ENCODE measurements around the gene WT1.
"Not testable (repeated sequence)": the region's sequence is repeated elsewhere in the genome, so short reads cannot be mapped to it uniquely, and the experiment has no call there.

WT1 gene

GRCh38 chr11:32385998-32386397 is 49.3 kb downstream of the WT1 start:
- no peak for DNase-seq

GRCh38 chr11:32382339-32383049 is 52.8 kb downstream of the WT1 start:
- no peak for DNase-seq

GRCh38 chr11:32381179-32381578 is 54.2 kb downstream of the WT1 start:
- DNase-seq, result no peak

DNA sequence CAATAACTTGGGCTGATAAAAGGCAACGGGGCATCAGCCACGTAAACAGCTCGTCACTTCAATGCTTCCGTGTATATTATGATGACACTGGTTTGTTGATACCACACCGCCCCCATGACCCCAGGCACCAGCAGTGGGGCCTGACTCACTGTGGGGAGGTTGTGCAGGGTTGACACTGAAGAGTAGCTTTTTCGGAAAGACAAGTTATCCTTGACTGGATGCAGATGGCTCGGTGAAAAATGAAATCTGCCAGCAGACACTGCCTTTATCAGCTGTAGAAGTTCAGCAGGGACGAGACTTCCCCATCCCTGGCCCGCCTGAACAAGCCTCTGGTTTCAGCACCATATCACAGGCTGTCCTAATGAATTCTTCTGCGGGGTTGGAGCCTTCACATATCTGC is 55.6 kb downstream of the WT1 start:
- DNase-seq, result no peak

DNA sequence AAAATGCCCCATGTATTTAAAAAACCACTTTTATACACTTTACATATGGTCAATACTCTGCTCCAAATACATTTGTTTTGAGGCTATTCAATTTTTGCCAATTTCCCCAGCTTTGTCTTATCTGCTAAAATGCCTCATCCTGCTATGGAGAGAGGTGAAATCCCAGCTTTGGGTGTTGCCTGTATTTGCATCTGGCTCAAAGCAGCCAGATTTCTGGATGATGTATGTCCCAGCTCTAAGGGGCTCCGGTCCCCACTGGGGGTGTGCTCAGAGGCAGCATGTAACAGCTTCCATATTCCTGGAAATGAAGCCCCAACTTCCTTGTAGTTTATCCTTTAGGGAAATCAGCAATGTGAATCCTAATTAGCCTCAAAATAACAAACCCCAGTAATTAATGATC is 59.5 kb downstream of the WT1 start:
- no peak for DNase-seq

- no peak for DNase-seq
Observed at GRCh38 chr11:32374261-32374711, 61.1 kb downstream of the WT1 start.

- not testable (repeated sequence) for DNase-seq
Observed at GRCh38 chr11:32369987-32370386, 65.4 kb downstream of the WT1 start.

- DNase-seq, result no peak
Observed at GRCh38 chr11:32366666-32367065, 68.7 kb downstream of the WT1 start.

- DNase-seq, result no peak
Observed at GRCh38 chr11:32365192-32365591, 70.1 kb downstream of the WT1 start.

DNA sequence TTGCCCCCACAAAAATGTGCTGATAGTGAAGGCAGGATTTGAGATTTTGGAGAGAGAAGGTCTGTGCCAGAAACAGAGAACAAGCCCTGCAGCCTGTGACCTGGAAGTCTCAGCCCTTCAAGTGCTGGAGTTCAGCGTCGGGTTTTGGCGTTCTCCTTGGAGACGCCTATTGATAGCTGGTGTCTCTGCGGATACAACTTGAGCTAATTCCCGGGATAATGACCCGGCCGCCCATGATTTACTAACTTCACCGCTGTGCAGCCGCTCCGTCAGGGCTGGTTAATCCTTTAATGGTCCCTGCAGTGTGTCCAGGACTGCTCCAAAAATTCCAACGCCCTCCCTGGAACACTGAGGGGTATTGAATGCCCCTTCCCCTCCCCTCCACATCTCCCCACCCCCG is 76.6 kb downstream of the WT1 start:
- no peak for DNase-seq

DNA sequence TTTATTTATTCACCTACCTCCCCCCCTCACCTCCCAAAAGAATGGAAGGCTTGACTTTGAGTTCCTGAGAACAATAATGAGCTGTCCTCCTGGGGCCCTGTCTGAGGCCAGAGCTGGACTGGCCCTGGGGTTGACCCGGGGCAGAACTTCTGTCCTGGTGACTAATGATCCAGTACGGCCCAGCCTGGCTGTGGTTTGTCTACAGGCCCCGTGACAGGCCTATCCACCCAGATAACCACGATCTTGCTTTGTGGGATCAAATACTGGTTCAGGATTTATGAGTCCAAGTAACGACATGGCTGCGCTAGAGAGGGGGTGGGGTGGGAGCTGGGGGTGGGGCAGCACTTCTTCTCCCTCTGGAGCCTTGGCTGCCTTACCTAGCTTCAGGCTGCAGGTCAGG is 81.5 kb downstream of the WT1 start:
- DNase-seq, result no peak

GRCh38 chr11:32348502-32348901 is 86.8 kb downstream of the WT1 start:
- DNase-seq, result no peak

DNA sequence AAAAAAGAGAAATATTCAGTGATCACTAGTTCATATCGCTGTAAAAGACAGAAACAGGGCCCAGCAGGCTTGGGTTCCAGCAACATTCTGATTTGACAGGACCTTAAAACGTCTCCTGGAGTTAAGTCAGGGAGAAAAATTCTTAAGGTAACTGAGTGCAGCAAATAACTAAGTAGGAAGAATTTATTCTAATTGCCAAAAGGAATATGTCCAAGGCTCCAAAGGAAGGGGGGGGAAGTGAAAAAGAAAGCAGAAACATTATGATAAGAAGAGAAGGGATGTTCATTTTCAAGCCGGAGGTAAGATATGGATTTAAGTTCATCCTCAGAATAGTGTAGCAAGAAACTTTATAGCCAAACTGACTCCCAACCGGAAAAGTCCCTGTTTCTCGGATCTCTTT is 90.4 kb downstream of the WT1 start:
- DNase-seq, result no peak

DNA sequence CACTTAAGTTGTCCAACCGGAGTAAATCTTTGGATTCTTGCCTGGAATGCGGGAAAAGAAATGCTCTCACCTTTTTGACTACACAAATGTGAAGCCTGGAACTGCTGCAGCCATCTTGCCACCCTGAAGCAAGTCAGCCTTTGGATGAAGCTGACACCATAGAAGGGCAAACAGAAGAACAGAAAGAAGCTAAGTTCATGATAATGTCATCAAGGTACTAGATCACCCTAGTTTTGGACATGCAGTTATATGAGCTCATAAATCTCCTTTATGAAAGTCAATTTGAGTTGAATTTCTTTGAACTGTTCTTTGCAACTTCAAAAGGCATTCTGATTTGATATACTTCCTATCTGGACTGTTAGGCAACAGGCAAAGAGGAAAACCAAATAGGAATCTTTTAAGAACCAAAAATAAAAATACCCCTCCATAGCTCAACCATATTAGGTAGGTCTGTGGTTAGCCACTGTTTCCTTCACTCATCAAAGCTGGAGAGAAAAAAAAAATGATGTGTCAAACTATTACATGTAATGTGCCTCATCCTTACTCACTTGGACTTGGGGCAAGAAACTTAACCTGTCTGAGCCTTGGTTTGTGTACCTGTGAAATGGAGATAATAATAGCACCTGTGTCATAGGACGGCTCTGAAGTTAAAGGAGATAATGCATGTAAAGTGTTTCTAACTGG is 91.9 kb downstream of the WT1 start:
- DNase-seq, result no peak

DNA sequence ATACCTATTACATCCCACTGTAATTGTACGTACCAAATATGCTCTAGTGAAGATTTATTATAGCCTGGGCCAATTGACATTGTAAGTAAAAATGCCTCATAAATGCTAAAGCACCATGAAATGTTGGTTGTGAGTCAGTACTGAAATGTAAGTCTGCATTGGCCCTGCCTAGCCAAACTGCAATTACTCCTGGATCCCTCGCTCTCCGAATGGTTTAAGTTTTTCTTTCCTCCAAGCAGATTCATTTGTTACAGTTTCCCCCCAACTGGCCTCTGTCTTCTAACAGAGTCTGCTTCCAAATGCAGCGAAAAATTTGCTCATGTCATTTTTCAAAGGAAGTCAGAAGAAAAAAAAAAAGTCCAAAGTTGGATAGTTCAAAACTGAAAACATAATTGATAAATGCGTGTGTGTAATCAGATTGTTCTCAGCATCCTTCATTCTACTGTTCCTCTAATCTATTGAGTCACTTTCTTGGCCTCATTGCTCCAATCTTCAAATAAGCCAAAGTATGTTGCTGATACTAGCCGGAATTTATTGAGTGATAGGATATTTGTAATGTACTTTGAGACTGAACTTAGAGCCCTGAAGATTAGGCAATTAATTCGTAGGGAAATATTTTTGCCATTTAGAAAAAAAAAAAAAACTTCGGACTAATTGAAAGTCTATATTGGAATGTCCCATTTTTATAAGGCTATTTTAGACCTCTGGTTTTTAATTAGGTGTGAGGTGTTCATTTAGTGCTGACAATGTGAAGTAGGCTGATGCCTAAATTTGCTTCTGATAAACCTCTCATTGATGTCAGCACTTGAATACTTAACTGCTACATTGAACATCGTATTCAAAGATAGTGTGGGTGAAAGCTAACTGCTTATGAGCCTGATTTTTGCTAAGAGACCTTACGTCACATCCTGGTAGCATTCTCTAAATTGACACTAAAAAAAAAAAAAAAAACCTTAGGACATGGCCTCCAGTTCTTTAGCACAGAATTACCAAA is 93.4 kb downstream of the WT1 start:
- no peak for DNase-seq

DNA sequence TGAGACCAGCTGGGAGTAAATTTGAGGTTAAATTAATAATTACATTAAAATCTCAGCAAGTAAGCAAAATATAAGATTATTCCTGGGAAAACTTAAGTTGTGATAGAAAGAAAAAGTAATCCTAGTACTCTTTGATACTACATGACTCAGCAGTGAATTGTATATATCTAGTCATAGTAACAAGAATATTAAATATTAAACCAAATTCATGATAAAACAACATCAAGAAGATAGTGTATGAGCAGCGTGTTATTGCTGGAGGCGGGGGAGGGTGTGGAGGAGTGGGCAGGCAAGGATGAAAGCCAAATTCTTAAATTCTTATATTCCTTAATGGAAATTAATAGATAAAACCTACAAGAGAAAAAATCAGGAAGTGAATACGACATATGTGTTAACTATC is 95.2 kb downstream of the WT1 start:
- no peak for DNase-seq
